NCI-H187 (cell line): ENCODE data around the gene EPHA3.
"Not testable (repeated sequence)": the region's sequence is repeated elsewhere in the genome, so short reads cannot be mapped to it uniquely, and the experiment has no call there.

Experiments
- DNase-seq, 2 experiments: peaks; one replicate each; lab custom pipeline; 2025; lab: John Stamatoyannopoulos, UW

EPHA3 gene

DNA sequence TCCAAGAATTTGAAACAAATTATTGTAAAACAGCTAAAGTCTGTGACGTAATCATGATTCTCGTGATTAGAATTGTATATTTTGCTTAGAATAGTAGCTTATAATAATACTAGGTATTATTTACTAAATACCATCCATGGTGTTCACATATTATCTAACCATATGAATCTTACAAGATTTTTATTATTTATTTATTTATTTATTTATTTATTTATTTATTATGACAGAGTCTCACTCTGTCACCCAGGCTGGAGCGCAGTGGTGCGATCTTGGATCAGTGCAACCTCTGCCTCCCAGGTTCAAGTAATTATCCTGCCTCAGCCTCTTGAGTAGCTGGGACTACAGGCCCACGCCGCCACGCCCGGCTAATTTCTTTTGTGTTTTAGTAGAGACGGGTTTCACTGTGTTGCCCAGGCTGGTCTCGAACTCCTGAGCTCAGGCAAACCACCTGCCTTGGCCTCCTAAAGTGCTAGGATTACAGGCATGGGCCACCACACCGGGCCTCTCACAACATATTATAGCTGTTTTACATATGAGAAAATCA lies 173.5 kb downstream of the EPHA3 start:
- no peak for DNase-seq

DNA sequence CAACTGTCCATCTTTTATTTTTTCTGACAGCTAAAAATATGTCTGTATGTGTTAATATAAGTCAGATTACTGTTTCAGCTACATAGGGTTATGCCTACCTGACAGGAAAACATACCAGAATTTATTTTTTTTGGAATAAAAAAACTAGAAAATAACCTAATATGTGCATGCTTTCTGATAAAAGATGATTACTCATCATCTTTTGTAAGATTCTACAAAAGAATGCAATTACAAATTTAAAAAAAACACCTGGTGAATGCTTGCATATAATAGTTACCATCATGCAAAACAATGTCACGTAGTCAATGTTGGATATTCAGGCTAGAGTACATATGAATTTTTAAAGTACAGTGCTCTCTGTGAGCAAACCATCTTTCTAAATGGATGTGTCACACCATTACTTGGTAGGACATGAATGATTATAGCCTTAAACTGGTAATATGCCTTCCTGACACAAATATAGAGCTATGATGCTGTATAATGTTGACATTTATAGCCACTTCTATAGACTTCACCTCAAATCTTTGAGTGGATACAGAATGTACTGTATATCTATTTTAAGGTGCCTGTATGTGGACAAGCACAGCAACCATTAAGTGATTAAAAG lies 180.6 kb downstream of the EPHA3 start:
- no peak for DNase-seq

DNA sequence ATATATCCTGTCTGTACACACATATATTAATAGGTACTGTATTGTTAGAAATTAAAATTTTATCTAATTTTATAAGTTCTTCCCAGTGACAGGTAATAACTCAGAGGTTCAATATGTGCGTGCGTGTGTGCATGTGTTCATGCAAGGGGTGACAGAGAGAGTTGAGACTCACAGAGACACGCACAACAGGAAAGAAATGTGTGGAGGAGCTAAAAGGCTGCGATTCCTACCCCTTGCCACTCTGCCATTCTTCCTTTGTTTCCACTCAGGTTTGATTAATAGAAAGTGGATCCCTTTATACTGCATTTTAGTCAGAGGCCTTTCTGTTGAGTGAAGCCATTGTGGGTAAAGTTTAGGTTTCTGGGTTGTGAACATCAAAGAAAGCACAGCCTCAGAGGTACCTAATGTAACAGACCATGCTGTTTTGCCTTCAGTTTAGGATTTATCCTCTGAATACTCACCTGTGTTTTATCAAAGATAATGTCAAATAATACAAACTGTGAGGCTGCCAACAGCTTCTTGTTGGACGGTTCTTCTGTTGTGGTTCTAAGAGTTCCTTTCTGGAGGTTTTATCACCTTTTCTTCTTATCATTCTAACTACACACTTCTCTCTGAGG lies 182.3 kb downstream of the EPHA3 start:
- no peak for DNase-seq

DNA sequence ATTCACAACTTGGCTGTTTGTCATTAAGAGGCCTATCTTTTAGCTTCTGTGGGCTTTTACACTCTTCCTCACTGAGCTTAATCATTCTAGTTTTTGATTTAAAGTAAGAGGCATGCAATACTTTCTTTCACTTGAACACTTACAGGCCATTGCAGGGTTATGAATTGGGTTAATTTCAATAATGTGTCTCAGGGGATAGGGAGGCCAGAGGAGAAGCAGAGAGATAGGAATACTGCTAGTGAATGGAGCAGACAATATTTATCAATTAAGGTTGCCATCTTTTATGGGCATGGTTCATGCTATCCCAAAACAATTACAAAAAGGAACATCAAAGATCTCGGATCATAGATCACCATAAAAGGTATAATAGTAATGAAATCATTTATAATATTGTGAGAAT lies 189.8 kb downstream of the EPHA3 start:
- DNase-seq = no peak

DNA sequence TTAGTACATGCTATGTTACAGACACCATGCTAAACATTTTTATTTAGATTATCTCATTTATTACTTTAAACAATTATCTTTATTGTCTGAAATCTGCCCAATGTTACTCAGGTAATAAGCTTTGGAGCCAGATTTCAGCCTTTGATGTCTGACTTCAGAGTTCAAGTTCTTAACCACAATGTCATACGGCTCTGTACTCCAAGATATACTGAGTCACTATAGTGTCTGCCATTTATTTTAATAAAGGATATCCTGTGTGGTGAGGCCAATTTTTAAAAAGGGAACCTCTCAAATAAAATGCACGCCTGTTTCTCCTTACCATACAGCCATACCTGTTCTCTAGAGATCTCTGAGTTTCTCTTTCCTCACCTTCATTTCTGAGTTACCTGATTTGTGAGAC lies 193.1 kb downstream of the EPHA3 start:
- DNase-seq = no peak

DNA sequence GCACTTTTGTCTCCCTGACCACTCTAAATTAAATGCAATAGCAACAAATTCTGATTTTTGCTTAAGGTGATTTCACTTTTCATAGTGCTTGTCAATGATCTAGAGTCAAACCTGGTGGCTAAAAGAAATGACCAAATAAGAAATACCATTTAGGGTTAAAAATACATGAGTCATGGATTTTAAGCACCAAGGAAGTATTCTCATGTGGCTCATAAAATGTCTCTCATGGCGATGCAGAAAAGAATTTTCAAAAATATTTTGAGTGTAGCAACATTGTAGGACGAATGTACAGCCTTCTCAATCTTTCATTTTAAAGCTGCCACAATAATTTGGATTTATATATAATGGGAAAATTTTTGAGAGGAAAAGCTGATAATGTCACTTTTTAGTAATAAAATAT lies 193.6 kb downstream of the EPHA3 start:
- DNase-seq = no peak

DNA sequence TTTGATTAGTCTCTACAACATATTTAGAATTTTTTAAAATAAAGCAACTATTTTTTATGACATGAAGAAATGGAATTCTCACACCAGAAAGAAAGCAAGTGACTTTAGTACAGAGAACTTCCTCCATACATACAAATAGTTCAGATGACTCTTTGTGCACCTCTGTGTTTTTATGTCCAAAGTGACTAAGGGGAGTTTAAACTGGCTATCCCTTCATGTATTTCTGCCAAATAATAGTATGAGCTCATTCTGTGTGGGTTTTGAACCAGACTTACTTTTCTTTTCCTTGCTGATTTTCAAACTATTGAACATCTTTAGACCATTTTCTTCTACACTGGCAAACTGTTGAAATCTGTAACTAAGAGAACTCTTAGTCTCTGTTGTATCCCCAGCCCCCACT lies 196.3 kb downstream of the EPHA3 start:
- DNase-seq = no peak

DNA sequence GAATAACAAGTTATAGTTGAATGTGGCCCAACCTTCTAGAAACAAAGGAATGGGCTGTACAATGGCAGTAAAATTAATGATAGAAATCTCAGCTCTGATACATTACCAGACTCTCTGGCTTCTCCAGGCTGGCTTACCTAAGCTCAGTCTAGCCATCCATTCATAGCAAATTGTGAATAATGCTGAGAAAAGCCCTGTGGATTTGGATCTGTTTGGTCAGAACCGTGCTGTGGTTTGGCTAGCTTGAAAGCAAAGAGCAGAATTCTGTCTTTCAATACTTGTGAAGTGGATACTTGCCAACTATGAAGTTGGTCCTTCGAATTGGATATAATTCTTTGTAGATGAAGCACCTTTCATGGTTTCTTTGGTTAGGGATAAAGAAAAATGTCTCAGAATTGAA lies 199.1 kb downstream of the EPHA3 start:
- DNase-seq = no peak

DNA sequence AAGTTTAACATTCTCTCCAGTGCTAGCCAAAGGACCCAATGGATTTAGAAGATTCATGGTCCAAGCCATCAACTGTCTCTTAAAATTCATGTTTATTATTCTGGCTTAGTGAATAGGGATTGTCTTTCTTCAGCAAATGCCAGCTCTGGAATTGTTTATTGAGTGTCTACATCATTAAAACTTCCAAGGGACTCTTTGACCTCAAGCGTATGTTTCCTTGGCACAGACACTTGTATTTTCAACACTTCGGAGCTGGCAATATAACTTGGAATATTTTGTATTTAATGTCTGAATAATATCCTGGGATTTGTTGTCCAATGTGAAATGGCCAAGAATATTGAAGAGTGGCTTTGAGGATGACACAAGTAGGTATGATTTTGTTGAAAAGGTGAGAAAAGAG lies 204.2 kb downstream of the EPHA3 start:
- DNase-seq = no peak

DNA sequence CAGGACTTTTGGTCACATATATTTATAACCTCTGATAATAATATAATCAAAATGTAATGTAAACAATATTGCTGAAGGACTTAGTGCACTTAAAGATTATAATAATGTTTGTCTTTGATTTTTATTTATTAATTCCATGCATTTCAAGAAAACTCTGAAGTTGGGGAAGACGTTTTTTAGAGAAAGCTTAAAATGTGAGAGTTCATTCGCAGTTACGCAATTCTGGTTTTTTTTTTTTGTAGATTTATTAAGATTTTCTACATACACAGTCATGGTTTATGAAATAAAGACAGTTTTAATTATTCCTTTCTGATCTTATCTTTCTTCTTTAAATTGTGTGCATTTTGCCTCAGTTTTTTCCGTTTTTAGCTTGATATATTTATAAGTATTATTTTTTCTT lies 204.7 kb downstream of the EPHA3 start:
- no peak for DNase-seq

DNA sequence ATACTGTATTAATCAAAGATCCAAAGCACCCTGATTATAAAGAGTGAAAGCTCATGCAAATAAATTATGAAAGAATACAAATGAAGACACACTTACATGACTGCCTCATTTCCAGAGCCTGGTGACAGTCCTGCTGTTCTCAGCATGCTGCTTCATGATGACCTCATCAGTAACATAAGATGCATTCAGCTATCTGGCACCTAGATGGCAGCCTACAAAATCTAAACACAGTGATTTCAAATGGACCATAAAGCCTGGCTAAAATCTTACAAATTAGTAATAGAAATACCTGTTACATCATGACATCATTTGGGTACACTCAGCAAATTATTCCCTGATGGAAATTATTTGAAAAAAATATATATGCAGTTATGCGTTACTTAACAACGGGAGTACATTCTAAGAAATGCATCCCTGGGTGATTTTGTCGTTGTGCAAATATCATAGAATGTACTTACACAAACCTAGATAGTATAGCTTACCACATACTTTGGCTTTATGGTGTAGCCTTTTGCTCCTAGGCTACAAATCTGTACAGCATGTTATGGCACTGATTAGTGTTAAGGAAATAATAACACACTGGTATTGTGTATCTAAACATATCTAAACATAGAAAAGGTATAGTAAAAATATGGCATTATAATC lies 207.2 kb downstream of the EPHA3 start:
- no peak for DNase-seq

DNA sequence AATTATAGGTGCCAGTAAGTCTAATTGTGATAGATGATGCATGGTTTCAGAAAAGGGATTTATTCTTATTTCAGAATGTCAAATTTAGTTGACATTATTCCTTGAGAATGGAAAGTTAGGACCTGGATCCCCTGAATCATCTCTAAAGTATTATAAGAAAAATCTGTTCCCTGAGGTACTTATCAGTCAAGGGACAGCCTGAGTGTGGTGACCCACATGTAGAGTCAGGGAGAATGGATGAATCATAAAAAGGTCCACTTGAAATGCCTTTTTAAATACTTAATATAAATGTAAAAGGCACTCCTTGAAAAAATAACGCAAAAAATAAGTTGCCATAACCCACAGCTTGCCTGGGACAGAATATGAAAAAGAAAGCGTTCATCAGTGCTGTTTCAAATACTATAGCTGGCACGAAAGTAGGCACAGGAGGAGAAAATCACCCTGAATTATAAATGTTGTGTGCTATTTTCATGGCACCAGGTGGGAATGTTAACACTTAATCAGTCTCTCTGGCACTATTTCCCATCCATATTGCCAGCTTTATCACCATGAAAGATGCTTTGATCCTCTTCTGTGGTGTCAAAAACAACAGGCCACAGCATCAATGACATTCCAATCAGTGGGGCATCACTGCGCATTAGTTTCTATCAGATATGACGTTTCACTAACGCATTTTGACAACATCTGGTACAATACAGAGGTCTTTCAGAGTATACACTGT lies 208.5 kb downstream of the EPHA3 start:
- DNase-seq = no peak

DNA sequence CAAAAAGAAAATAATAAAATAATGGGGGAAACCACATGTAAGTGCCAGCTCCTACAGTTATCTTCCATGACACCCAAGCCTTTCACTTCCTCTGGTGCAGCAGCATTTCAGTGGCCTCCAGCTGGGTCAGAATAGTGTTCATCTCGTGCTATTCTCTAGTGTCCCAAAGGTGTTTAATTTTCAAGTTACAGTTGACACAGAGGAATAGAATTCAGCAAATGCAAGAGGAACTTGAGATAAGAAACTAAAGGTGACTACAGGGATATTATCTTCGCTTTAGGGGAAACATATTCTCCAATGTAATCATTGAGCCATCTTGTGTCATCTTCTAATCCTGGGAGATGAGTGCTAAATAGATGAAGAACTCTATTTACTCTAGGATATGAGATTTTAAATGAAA lies 212.8 kb downstream of the EPHA3 start:
- no peak for DNase-seq

DNA sequence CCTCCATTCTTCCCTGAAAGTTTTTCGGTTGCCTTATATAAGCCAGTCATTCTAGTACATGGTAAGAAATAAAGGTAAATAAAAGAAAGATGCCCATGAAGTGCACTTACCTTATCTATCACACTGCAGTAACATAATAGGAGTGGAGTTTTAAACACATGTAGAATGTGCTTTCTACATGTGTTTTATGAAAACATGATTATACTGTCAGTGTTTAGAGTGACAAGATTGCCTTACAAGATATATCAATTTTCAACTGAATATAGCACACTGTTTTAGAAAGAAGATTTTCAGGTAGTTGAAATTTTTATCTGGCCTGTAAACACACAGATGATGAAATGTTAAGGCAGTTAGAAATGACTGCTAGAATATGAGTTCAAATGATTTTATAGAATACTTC lies 219.6 kb downstream of the EPHA3 start:
- no peak for DNase-seq

DNA sequence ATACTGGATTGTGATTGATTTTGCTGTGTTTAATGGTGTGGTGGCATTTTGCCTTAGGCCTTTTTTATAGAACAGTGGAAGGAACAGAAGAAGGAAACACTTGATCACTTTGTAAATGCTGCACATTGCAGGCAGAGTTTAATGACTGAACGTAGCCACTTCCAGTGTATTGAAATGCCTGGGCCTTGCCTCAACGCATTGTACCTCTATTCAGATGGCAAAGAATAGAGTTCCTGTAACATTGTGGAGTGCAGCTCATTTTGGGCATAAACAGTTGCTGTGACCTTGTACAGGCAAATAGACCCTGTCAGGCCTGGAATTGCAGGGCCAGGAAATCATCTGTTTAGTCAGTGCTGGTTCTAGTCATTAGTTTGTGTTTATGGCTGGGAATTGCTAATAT lies 225.0 kb downstream of the EPHA3 start:
- no peak for DNase-seq

DNA sequence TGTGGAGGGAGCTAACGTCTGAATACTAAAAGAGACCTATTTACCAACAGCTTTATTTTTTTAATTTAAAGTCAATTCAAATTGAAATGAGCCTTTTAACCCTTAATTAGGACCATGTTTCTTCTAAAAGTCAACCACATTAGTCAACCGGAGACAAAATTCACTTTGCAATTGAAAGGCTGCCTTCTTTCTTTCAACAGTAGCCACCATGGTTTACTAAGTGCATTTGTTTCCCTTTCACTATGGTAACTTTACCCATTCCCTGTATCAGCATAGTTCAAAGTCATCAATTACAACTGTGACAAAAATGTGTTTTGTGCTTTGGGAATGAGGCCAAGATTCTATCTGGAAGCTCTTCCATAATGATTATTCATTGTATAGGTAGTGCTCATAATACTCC lies 225.4 kb downstream of the EPHA3 start:
- no peak for DNase-seq

DNA sequence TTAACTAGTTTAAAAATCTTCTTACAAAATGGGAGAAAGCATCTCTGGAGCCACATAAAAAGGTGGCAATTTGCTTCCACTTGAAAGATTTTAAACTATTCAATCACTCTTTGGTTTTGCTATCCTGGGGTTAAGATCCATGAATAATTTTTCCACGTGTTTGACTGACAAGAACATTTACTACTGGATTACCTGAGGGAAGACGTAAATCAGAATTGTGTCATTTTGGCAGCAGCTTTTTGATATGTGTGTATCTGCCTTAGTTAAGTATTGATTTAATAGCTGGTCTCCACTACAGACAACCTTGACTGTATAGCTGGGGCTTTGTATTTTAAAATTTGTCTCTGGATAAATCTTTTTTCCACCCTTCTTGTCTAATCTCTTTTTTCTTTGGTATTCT lies 228.3 kb downstream of the EPHA3 start:
- DNase-seq = no peak

DNA sequence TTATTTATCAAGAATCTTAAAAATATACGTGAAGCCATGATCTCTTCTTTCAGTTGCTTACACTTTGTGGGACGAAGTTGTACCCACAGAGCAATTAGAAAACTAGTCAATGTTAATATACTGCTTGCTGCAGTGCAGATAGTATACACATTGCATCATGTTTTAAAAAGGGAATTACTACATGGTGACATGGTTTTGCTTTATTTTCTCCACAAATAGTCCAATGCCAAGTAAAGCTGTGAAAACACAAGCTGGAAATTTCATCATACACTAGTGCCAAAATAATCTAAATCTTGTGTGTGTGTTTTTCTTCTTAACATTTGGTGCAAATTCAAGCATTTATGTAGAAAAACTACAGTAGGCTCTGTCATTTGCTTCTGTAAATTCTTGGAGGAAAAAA lies 233.0 kb downstream of the EPHA3 start:
- DNase-seq = no peak

DNA sequence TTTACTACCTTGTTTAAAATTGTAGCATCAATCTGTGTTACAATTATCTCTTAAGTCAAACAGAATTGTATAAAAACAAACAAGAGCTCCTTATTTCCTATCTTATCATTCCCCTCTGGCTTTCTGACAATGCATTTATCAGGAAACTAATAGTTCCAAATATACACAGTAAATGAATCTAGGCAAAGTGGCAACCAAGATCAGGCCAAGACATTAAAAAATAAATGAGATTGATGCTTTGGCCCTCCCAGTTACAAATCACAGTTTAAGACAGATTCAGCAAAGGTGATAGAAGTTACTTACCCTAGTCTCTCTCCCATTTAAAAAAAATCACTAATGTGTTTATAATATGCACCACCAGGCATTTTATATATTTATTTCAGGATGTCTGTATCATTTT lies 236.7 kb downstream of the EPHA3 start:
- no peak for DNase-seq

DNA sequence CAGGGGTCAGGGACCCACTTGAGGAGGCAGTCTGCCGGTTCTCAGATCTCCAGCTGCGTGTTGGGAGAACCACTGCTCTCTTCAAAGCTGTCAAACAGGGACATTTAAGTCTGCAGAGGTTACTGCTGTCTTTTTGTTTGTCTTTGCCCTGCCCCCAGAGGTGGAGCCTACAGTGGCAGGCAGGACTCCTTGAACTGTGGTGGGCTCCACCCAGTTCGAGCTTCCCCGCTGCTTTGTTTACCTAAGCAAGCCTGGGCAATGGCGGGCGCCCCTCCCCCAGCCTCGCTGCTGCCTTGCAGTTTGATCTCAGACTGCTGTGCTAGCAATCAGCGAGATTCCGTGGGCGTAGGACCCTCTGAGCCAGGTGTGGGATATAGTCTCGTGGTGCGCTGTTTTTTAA lies 243.5 kb downstream of the EPHA3 start:
- DNase-seq = not testable (repeated sequence)

DNA sequence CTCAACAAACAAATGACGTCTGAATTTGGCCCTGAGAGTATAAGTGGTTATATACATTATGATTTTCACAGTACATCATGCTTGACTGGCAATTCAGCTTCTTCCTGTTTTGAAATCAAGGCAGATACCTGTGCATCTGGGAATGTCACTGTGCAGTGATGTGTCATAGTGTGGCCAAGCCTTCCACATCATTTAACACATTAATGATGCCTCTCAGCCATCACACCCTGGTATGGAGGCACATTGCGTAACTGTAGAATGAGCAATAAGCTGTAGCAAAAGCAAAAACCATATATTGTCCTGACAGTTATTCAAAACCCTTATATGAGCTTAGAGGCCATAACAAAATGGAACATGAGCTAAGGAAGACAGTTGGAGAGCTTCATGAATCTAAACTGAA lies 246.0 kb downstream of the EPHA3 start:
- no peak for DNase-seq

DNA sequence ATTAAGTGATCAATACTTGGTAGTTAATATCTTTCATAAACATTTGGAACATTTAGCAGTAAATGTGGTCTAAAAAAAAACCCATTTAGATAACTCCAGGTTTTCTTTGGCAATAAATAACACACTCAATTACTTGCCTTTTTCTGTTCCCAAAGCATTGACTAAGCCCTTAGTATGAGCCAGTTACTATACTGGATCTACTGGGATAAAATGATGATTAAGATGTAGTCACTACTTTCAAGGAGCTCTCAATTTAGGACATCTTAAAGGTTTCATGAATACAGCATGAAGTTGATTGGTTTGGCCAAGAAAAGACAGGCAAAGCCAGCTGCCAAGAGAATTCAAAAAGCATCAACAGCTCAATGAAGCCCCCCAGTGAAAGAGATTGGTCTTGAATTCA lies 250.9 kb downstream of the EPHA3 start:
- DNase-seq = no peak

DNA sequence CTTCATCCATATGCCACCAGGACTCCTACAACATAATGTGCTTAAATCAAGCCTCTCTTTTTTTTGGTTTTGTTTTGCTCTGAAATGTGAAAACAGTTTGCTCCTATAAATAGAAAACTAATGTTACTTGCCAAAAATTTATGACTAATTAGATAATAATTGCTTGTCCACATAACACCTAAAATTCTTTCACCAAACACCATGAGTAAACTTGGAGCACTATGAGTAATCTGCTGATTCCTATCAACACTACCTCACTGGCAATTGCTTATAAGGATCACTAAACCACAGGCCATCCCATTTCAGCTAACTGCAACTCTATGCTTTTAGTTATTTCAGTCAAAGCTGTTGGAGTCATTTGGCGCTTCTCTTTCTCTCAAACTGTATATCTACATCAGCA lies 252.7 kb downstream of the EPHA3 start:
- DNase-seq = no peak
